Measurements from ENCODE around the gene STEAP1B.
"Not testable (repeated sequence)": the region's sequence is repeated elsewhere in the genome, so short reads cannot be mapped to it uniquely, and the experiment has no call there.

STEAP1B gene

DNA sequence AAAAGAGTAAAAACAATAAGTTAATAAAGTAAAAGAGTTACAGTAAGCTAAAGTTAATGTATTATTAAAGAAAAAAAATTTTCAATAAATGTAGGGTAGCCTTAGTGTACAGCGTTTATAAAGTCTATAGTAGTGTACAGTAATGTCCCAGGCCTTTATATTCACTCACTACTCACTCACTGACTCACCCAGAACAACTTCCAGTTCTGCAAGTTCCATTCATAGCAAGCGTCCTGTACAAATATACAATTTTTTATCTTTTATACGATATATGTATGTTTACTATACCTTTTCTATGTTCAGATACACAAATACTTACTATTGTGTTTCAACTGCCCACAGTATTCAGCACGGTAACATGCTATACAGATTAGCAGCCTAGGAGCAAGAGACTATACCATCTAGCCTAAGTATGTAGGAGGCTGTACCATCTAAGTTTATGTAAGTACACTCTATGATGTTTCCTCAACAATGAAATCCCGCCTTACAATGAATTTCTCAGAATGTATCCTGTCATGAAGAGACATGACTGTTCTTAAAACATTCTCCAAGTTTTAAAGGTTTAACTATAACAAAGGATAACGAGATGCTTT, 3.6 kb downstream of the STEAP1B start:
- DNase-seq, result not testable (repeated sequence)

DNA sequence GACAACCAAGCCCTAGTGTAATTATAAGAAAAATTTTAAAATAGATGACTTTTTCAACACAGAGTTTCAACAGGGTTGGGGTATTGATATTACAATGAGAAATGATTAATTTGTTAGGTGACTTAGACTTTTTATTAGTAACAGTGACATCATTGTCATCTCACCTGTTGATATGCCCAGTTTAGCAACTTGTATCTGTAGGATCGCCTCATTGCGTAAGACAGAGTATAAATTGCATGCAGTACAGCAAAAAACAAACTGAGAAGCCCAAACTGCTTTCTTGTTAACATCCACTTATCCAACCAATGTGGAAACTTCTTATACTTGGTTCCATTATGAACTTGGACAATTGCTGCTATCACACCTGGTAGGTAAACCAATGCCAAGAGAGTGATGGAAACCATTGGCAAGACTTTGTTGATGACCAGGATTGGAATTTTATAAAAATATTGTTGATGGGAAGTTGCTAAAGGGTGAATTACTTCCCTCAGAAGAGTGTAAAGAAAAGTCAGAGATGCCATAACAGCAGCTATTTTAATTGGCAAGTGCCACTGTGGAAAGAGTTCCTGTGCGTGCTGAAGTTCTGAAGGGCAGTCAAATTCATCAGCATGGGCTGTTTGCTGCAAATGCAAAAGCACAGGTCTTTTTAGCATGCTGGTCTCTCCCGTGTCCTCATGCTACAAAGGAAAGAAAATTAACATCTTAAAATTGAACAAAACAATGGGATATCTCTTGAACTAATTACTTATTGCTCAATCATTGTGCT, 6.6 kb downstream of the STEAP1B start:
- DNase-seq, result not testable (repeated sequence)

DNA sequence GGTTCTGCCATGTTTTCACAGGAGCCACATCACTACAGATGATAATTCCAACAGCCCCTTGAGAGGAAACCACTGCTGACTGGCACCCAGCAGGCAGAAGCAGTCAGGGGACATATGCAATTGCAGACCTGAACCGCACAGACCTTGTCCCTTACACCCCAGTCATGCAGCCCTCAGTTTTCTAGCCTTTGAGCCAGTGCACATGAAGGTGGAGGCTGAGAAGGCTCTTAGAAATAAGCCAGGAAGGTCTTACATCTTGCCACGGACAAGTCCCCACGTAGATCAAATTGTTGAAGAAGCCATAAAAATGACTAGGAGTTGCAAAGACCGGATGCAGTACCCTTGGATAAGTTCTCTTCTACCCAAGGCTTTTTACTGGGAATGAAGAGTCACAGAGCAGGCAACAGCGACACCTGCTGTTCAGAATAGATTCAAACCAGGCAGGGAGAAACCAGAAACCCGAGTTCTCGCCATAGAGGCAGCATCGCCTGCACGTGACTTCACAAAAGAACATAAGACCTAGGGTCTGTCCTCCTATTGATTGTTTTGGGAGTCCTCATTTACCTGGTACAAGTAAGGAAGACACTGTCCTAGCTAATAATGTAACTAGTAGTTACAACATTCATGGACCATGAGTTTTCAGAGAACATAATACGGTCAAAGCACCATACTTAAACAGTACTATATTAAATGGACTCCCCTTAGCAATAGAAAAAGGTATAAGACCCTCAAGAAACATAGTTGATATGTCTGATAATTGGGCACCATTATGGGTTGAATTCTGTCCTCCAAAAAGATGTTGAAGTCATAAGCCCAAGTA, 11.1 kb downstream of the STEAP1B start:
- peak; percentile 71 for DNase-seq

DNA sequence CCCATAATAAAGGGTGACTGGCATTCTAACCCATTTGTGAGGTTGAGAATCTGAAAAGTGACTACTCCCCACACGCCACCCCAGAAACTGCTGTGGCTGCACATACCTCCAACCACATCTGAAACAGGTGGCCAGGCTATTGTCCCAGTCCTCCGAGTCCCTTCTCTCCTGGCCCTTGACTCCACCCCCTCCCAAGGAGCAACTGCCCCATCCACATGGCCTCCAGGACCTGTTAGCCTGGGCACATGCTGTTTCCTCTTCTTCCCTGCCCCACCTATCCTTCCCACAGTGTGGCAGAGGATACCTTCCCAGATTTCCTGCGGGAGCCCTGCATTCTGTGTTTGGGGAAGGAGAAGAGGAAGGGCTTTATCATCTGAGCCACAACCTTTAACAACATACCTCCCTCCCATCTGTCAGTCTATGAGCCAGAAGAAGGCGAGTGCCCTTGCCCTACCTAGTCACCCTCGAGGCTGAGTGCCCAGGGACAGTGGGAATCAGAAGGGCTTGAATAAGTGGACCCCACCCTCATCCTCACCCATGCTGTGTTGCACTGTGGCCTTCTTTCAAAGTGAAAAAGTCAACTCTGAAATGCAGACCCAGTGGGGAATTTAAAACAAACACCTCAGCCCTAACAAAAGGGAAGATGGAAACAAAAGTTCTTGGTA, 11.9 kb downstream of the STEAP1B start:
- no peak for DNase-seq

DNA sequence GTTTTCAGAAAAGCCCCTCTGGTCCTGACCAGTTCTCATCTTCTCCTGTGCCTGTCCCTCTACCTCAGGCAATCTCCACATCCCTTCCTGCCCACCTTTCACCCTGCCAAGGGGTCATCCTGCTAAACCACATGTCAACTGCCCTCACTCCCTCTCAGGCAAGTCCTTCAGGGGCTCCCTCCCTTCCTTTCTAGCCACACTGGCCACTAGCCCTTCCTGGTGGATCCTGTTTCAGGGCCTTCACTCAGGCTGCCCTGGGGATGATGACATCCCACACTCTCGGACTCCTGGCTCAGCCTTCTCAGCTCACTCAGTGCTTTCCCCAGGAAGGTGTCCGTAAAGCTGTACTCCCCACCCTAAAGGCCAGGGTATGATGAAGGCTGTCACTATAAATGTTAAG, 13.4 kb downstream of the STEAP1B start:
- no peak for DNase-seq

DNA sequence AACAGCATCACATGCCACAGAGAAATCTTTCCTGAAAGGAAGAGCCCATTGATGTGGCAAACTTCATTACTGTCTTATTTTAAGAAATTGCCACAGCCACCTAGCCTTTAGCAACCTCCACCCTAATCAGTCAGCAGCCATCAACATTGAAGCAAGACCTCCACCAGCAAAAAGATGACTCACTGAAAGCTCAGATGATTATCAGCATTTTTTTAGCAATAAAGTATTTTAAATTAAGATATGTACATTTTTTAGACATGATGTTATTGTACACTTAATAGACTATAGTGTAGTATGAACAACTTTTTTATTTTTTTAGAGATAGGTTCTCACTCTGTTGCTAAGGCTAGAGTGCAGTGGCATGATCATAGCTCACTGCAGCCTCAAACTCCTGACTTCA, 14.8 kb downstream of the STEAP1B start:
- no peak for DNase-seq

DNA sequence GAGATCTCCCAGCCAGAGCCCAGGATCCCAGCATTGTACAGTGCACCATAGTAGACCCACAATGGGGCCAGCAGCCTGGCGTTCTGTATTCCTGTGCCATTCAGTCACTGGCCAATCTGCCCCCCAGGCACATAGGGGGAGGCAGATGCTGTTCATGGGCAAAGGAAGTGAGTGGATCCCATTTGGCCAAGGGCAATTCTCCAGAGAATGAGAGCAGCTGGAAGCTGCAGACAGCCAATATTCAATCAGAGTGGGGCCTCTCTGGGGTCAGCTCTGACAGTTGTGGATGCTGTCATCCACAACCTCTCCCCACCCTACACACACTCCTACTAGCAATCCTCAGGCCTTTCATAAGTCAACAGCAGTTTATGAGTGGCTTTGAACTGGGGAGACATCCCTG, 17.5 kb downstream of the STEAP1B start:
- DNase-seq, result no peak

DNA sequence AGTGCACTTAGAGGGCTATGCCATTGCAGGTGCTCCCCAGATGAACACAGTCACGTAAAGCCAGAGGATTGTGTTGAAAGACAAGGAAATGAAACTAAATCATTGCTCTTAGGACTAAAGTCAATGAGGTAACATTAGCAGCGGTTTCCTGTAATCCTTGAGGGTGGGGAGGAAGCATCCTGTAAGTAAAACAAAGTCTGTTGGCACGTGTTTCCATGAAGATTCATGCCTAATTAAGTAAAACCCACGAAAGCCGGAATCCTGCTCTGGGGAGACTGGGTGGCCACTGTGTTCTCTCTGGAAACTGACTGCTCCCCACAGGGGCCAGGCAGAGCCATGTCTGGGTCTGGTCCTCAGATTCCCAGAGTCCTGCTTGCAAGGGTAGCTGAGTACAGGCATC, 18.3 kb downstream of the STEAP1B start:
- no peak for DNase-seq

DNA sequence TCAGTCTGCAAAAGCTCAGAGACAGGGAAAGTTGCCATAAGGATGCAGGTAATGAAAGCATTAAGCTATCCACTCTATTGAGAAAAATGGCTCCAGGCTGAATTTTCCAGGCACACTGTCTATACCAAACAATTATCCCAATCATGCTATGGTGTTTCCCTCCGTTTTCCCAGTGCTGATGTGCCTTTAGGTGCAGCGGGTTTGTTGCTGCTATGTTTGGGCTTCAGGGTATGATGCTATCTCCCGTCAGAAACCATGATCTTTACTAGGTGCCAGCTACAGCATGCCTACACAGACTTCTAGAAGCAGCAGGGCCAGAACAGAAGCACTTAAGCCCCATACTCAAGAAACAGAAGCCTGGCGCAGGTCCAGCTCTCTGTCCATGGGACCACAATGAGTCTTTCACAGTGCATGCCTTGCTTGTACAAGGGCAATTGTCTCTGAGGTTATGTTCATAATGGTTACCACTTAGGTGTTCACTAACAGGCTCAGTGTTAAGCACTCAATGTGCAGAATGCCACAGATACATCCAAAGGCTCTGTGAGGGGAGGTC, 19.4 kb downstream of the STEAP1B start:
- DNase-seq, result no peak

DNA sequence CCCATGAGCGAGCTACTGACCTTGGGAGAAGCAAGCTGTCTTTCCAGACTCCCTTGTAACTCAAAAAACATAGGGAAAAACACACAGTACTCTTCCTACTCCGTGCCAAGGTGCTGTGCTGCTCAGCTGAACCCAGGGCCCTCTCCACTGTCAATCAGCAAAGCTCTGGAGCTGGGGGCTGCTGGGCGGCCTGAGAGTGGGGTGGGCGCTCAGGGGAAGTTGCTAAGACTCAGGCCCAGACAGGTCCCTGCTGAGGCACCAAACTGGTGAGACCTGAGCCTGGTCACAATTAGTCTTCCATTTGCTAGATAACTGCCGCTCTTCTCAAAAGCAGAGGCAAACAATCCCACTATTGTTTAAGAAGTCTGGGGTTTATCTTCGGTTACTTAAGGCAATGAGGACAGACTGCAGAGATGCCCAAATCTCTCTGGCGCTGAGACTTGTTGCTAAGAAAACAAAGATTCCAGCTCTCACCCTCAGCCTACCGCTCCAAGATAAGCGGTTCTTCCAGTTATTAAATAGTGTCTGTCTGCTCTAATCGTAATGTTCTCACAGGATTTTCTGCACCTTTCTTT, 22.0 kb downstream of the STEAP1B start:
- DNase-seq, result no peak

DNA sequence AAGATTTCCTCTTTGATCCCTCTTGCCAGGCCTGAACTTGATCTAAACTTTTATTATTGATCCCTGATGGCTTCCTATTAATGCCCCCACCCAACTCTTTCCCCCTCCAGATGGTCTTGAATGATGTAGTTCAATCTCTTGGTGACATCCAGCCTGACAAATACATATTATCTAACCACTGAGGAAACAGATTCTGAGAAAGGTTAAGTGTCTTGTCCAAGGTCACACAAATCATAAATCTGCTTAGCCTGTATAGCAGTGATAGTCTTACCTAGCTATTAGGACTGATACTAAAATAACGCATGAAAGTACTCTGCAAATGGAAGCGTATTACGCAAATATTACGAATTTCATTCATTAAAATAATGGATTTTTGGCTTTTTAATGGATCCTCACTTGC, 22.7 kb downstream of the STEAP1B start:
- DNase-seq, result no peak

DNA sequence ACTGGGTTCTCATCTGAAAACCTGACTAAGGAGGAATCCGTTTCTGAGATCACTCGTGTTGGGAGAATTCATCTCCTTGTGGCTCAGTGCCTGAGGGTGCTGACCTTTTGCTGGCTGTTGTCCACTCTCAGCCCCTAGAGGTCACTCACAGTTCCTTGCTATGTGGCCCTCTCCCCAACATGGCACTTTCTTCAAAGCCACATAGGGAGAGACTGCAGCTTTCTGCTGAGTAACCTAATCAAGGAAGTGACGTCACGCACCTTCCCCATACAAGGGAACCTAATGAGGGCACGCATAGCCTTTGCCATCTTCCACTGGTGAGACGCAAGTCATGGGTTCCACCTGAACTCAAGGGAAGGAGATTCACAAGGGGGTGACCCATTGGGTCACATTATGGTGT, 23.2 kb downstream of the STEAP1B start:
- no peak for DNase-seq

DNA sequence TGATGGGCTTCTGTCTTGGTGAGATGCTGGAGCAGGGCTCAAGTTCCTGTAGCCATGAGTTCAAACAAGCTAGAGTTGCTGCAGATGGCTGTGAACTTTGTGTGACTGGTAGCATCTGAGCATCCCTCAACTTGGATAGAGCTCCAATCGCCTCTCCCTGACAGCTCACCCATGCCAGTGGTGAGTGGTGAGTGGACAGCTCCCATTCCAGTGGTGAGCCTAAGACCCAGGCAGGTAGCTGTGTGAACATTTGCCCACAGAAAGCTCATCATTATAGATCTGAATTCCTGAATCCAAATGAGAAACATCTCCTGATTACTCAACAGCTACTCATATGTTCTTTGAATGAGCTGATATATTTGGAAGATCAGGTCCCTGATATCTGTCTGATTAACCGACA, 25.3 kb downstream of the STEAP1B start:
- no peak for DNase-seq

DNA sequence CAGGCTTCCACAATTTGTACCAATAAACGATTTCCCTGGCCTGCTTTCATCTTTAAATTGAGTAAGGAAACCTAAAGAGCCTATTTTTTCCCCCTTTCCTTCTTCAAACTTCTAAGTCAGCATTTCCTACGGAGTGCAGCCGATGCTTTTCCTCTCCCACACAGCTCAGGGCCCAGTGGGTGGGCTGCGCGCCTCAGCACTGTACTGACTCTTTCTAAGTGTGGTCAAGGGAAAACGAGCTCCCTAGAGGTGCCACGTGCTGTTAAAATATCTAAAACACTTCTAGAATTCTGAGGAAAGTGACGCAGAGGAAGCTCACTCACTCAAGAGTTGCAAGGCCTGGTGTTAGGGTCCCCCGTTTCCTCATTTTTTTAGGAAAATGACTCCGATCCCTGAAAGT, 29.0 kb downstream of the STEAP1B start:
- no peak for DNase-seq

DNA sequence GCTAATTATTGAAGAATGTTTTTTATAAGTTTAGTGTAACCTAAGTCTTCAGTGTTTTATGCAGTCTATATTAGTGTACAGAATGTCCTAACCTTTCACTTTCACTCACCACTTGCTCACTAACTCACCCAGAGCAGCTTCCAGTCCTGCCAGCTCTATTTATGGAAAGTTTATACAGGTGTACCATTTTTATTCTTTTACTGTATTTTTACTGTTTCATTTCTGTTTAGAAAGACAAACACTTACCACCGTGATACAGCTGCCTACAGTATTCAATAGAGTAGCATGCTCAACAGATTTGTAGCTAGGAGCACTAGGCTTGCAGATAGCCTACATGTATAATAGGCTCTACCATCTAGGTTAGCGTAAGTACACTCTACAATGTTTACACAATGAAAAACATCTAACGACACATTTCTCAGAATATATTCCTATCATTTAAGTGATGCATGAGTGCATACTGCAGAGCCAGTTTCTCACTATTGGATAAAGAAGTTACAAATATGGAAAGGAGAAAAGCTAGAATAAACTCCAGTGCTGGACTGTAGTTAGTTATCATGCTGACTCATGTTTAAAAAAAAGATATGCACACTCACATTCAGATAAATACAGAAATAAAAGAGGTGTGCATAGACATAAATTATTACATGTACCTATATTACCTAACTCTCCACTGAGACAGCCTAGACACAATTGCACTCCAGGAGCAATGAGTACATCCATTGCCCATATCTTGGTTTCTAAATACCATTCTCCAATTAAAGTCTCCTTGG, 30.4 kb downstream of the STEAP1B start:
- no peak for DNase-seq

DNA sequence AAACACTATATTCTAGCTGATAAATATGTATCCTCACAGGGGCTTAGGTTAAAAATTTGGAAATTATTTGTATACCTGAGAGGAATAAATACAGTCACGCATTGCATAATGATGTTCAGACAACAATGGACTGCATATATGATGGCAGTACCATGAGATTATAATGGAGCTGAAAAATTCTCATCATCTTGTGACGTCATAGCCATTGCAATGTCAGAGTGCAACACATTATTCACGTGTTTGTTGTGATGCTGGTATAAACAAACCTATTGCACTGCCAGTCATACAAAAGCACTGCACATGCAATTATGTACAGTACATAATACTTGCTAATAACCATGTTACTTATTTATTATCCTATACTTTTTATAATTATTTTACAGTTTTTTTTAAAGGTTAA, 31.4 kb downstream of the STEAP1B start:
- DNase-seq, result no peak

DNA sequence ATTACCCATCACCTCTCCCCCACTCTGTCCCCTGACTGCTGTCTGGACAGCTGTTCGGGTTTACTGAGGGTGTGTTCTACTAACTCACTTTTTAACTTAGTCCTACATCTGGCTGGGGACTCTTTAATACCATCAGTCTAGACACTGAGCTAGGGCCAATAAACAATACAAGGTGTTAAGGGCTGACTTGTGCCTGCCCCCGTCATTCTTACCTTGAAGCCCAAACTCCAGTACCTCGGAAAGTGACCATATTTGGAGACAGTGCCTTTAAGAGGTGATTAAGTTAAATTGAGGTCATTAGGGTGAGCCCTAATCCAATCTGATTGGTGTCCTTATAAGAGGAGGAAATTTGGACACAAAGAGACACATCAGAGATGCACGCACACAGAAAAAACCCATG, 35.7 kb downstream of the STEAP1B start:
- no peak for DNase-seq

DNA sequence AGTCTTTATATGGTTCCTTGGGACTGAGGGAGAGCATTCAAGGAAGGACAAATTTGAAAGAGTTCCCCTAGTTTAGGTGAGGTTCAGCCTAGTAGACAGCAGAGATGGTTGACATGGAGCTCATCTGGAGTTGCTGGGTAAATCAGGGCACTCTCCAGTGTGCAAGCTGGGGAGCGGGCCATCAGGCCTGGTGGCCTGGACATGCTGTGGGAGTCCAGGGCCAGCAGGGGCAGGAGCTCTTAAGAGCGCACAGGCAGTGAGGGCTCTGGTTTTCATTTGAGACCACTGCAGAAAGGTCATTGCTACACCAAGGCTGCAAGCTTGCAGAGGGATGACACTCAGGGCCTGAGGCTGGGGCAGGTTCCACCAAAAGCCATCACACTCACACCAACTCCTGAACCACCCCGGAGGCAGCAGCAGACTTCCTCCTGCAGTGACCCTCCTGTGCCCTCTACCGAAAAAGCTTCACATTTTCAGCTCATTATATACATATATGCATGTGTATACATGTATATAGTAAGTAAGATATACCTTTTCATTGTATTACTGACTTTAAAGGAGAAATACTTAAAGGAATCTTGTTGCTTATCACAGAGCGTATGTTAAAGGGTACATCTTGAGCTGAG, 39.5 kb downstream of the STEAP1B start:
- DNase-seq, result no peak

DNA sequence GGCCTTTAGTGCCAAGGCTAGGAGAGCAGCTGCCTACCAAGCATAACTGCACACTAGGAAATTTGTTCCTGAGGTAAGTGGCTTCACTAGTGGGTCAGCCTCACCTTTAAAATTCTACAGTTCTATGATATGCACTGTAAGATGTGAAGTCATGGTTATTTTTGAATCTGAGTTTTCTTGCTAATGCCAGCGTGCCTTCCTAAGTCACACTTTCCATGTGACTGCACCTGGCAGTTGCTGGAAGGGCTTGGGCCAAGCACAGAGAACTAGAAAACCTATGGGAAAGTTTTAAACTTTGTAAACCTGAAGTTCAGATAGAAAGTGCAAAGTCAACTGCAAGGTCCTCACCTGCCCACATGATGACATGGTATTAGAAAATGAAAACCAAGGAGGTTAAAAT, 42.5 kb downstream of the STEAP1B start:
- no peak for DNase-seq

DNA sequence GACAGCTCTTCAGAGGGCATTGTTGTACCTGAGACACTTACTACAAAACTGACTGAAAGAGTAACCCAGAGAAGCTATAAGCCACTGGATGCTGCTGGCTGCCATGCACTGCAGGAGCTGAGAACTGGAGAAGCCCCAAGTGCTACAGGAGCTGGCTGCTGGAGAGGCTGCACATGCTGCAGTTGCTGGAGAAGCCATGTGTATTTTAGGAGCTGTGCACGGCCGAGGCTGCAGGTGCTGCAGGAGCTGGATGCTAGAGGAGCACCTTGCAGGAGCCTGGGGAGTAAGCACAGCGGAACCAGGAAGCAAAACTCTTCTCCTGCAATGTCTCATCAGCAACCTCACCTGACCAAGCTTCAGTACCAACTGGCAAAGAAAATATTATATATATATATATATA, 45.5 kb downstream of the STEAP1B start:
- DNase-seq, result no peak

DNA sequence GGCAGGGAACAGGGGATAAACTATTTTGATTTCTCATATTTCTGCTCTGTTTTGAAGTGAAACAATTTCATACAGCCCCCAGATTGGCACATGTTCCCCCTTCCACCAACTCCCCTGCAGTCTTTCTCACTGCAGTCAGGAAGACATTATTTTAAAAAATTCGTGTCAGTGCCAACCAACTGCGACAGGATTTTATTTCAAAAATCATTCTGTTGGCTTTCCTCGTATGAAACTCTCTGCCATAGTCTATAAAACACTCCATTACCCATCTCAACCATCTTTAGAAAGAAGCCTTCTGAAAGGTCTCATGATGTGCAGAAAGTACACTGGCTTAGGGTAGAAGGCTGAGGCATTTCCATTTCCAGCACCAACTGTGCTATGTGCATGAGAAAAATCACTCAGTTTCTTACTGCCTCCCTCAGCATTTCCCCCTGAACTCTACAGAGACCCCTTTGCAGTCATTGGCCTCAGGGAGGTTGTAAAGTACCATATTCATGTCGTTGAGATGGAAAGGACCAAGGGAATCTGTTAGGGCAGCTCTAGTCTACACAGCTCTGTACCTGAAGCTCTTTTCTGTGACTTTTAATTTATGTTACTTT, 46.9 kb downstream of the STEAP1B start:
- DNase-seq, result no peak

Data from hematopoietic multipotent progenitor cell treated with erythropoietin and hydrocortisone succinate and interleukin-3 and kit ligand, for 8 days (in vitro differentiated cells).